GM21381 (cell line): ENCODE data around the gene ZBTB8A.
A peak's percentile ranks its signal among the peaks of the same experiment; 100 is the strongest.
"Not testable (repeated sequence)": the region's sequence is repeated elsewhere in the genome, so short reads cannot be mapped to it uniquely, and the experiment has no call there.

Experiments
- ATAC-seq: cut with Tn5 transposase; IDR thresholded peaks from one replicate; pipeline ENCODE4 v1.9.1; 2021; ENCODE audit warnings: mild to moderate bottlenecking, moderate library complexity; ENCODE audit not compliant: unreplicated experiment

Gene ZBTB8A

DNA sequence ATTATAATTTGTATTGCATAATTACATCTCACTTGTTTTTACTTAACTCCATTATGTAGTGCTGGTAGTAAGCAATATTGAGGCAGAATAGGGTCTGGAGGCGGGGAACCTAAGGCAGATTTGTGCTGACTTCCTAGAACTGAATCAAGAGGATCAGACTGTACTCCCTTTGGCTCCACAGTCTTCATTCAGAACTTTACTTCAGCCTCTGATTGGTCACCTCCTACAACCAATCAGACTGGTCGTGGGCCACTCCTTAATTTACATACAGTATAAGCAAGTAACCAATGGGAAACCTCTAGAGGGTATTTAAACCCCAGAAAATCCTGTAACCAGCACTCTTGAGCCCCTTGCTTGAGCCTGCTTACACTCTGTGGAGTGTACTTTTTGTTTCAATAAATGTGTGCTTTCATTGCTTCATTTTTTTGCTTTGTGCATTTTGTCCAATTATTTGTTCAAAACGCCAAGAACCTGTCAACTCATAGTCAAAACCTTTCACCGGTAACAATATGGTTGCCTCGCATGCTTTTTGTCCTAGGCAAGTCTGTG is 79.5 kb downstream of the ZBTB8A start:
- ATAC-seq = no peak

DNA sequence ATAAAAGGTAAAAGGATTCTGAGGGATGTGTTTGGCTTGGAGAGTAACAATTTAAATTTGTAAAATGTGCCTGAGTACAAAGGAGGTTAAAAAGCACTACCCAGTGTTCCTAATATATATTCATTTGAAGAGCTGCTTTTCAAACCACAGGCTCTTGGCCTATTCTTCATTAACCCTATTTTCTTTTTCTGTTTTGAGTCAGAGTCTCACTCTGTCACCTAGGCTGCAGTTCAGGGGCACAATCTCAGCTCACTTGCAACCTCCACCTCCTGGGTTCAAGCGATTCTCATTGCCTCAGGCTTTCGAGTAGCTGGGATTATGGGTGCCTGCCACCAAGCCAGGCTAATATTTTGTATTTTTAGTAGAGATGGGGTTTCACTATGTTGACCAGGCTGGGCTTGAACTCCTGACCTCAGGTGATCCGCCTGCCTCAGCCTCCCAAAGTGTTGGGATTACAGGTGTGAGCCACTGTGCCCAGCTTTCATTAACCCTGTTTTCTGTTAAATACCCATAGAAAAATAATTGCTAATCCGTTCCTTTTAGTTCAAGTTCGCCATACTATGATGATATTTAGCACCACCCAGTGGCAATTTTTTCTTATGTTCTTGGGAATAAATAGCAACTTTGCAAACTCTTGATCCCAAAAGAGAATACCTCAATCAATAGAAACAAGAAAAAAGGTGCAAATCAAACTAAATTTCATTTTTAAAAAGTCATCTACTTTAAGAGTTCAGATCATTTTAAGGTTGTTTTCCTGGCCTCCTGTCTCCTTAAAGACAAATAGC is 80.7 kb downstream of the ZBTB8A start:
- ATAC-seq = peak; percentile 78

GRCh38 chr1:32622205-32622604 is 83.0 kb downstream of the ZBTB8A start:
- ATAC-seq = no peak

- ATAC-seq = no peak
Measured at GRCh38 chr1:32622806-32623681, 83.8 kb downstream of the ZBTB8A start.

GRCh38 chr1:32623775-32624174 is 84.5 kb downstream of the ZBTB8A start:
- no peak for ATAC-seq

GRCh38 chr1:32626176-32626575 is 86.9 kb downstream of the ZBTB8A start:
- no peak for ATAC-seq

DNA sequence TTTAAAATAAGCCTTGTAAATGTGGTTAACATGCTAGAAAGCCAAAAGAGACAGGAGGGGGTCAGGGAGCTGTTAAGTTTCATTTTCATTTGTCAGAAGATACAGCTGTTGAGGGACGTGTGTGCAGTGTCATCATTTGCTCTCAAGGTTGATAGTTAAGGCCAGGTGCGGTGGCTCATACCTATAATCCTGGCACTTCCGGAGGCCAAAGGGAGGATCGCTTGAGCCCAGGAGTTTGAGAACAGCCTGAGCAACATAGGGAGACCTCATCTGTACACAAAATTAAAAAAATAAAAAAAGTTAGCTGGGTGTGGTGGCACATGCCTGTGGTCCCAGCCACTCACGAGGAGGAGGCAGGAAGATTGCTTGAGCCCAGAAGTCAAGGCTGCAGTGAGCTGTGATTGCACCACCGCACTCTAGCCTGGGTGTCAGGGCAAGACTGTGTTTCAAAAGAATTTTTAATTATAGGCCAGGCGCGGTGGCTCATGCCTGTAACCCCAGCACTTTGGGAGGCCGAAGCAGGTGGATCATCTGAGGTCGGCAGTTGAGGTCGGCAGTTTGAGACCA is 88.5 kb downstream of the ZBTB8A start:
- peak; percentile 80 for ATAC-seq

DNA sequence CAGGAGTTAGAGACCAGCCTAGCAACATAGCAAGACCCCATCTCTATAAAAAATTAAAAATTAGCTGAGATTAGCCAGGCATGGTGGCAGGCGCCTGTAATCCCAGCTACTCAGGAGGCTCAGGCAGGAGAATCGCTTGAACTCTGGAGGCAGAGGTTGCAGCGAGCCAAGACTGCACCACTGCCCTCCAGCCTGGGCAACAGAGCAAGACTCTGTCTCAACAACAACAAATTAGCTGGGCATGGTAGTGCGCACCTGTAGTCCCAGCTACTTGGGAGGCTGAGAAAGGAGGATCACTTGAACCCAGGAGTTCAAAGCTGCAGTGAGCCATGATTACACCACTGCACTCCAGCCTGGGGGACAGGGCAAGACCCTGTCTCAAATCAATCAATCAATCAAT is 90.9 kb downstream of the ZBTB8A start:
- not testable (repeated sequence) for ATAC-seq

DNA sequence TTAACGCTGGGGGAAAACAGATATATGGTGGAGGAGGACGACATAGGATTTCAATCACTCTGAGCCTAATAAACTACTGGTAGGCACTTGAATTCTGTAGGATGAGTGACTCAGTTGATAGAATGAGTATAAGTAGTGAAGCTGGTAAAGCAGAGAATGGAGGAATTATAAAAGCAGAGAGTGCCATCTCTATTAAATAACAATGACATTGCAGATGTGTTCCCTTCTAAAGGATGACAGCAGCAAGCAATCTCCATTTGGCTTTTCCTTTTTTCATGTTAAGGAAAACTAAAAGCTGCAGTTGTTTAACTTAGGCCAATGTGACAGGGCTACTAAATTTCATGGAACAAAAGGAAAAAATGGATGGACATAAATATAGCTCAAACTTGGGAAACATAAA is 93.6 kb downstream of the ZBTB8A start:
- no peak for ATAC-seq

DNA sequence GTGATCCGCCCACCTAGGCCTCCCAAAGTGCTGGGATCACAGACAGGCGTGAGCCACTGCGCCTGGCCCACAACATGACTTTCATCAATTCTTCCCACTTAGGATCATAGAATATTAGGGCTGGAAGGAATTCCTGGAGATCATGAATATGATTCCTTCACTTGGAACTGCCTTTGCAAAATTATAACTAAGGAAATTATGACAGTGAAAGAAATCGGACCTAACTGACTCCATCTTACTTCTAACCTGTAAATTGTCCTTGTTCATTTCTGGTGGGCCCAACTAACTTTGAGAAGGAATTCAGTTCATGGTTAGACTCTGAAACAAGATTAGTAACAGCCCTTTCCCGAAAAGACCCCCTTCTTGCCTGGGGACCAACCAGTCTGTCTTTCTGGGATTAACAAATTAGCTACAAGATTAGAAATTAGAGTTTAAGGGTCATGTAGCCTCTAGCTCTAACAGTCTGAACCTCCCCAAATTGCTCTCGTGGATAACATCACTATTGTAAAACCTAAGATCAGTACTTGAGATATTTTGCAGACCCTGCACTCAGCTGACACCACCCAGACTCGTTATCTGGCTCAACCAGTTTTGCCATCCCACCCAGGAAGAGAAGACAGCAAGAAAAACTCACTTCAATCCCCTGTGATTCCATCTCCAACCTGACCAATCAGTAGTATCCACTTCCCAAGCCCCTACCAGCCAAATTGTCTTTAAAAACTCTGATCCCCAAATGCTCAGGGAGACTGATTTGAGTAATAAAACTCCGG is 96.5 kb downstream of the ZBTB8A start:
- no peak for ATAC-seq

DNA sequence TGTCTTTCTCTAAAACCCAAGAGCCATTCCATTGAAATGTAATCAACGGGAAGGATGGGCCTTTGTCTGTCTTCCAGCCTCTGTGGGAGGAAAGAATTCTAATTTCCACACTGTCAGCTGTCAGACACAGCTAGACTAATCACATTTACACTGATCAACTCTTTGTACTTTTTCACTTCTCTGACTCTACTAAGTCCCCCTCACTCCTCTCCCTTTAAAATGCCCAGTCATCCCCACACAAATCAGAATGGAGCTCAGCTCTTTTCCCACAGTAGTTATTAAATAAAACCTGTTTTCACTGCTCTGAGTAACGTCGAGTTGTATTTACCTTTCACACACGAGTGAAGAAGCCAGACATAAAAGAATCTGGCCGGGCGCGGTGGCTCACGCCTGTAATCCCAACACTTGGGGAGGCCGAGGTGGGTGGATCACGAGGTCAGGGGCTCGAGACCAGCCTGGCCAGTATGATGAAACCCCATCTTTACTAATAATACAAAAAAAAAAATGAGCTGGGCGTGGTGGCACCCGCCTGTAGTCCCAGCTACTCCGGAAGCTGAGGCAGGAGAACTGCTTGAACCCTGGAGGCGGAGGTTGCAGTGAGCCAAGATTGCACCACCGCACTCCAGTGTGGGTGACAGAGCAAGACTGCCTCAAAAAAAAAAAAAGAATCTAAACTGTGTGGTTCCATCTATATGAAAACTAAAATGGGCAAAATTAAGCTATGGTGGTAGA is 97.9 kb downstream of the ZBTB8A start:
- no peak for ATAC-seq

GRCh38 chr1:32639489-32640075 is 100.4 kb downstream of the ZBTB8A start:
- no peak for ATAC-seq

GRCh38 chr1:32642292-32642827 is 103.1 kb downstream of the ZBTB8A start:
- ATAC-seq = not testable (repeated sequence)

- ATAC-seq = no peak
Measured at GRCh38 chr1:32644426-32644825, 105.2 kb downstream of the ZBTB8A start.

DNA sequence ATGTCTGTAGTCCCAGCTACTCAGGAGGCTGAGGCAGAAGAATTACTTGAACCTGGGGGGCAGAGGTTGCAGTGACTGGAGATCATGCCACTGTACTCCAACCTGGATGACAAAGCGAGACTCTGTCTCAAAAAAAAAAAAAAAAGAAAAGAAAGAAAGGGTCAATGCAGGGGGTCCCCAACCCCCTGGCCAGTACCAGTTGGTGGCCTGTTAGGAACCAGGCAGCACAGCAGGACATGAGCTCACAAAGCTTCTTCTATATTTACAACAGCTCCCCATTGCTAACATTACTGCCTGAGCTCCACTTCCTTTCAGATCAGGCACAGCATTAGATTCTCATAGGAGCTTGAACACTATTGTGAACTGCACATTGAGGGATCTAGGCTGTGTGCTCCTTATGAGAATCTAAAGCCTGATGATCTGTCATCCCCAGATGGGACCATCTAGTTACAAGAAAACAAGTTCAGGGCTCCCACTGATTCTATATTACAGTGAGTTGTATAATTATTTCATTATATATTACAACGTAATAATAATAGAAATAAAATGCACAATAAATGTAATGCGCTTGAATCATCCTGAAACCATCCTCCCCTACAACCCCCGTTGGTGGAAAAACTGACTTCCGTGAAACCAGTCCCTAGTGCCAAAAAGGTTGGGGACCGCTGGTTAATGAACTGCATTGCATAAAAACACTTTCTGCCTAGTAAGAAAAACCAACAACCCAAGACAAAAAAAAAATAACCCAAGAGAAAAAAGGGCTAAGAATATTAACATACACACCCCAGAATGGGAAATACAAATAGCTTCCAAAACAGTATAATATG is 108.3 kb downstream of the ZBTB8A start:
- no peak for ATAC-seq

DNA sequence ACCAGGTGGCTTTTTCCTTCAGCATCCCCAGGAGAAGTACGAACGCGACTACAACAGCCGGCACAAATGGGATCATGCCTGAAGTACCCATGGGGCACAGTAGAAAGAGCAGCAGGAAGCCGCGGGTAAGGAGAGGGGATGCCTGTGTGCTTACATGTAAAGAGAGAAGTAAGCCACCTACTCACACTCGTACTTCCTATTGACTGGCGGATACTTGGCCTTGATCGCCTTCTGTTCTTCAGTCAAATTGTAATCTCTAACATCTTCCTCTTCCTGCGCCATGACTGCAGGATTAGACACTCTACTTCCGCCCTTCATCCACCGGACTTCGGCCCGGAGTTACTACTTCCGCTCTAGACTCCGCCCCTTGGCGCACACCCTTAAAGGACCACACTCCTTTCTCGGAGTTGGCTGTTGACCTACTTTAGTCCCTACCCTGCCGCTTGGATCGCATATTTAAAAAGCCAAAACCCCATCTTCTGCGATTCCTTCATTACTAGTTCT is 111.1 kb downstream of the ZBTB8A start, which contains the start of gene ZBTB8OS:
TSS of gene ZBTB8OS (minus strand) at position 303 of the 504 bp plus-strand sequence. CDS start at position 282, 21 bp downstream.
- peak; percentile 57 for ATAC-seq

DNA sequence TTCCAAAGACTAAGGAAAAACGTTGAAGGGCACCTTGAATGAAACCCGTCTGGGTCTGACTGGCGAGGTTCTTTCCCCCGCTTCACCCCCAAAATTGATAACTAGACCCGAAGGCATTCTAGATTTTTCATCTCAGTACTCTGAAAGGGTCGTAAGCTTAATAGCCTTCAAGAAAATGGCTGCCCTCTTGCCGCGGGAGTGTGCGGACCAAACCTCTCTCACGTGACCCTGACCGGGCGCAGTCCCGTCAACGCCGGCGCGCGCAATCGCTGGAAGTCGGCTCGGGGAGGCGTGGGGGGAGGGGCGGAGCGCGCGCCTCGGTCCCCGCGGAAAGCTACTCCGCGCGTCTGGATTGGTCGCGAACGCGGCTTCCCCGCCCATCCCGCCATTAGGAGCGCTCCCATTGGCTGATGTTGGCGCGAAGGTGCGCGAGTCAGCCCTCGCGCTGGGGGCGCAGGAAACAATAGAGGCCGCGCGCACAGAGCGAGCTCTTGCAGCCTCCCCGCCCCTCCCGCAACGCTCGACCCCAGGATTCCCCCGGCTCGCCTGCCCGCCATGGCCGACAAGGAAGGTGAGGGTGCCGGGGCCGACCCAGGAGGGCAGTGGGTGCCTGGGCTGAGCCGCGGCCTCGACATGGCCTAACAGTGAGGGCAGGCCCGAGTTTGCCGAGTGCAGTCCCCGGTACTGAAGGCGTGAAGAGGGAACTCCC is 111.7 kb downstream of the ZBTB8A start, which contains the start of gene RBBP4:
TSS of gene RBBP4 (plus strand) at position 457 of the 709 bp plus-strand sequence. CDS start at position 556, 99 bp downstream.
- peak; percentile 79 for ATAC-seq
